Right renal pelvis (tissue), 4 donors: ENCODE measurements around the gene ZNF679. TPM values are rescaled to one million over a fixed set of nuclear protein-coding genes. Genes with fewer than 3 reads are reported as not detected.
"Not testable (repeated sequence)": the region's sequence is repeated elsewhere in the genome, so short reads cannot be mapped to it uniquely, and the experiment has no call there.

Experiments
- DNase-seq, 4 donors: peaks; one replicate each; pipeline ENCODE4 v3.0.0-alpha.2; 2013; ENCODE audit warnings: low read depth in 4 of 4, low spot score in 3 of 4, missing footprints in 1 of 4
- polyA plus RNA-seq, 4 donors: library from polyadenylated mRNA; unstranded; fragments of 120-200 nt; gene quantifications; one replicate each; pipeline ENCODE4 v1.2.1, GENCODE V29; 2013; ENCODE audit not compliant: insufficient read length in 4 of 4

The ZNF679 gene
- not detected for polyA plus RNA-seq

GRCh38 chr7:64228174-64228573 lies at the start of gene ZNF679:
ZNF679 (plus strand) TSS chr7:64228474; CDS start chr7:64249118, 20,644 bp downstream.
- DNase-seq = not testable (repeated sequence)

- DNase-seq = no peak
Measured at GRCh38 chr7:64180989-64181388, 47.3 kb upstream of the ZNF679 start.

- DNase-seq = no peak
Measured at GRCh38 chr7:64181586-64181985, 46.7 kb upstream of the ZNF679 start.

GRCh38 chr7:64182036-64182790 lies 46.1 kb upstream of the ZNF679 start:
- no peak for DNase-seq

- DNase-seq = no peak
Measured at GRCh38 chr7:64183126-64183742, 45.0 kb upstream of the ZNF679 start.

GRCh38 chr7:64183827-64184372 lies 44.4 kb upstream of the ZNF679 start:
- DNase-seq = no peak

- DNase-seq = no peak
Measured at GRCh38 chr7:64184376-64184775, 43.9 kb upstream of the ZNF679 start.

- DNase-seq = no peak
Measured at GRCh38 chr7:64187408-64187807, 40.9 kb upstream of the ZNF679 start.

- DNase-seq = no peak
Measured at GRCh38 chr7:64192148-64192704, 36.0 kb upstream of the ZNF679 start.

GRCh38 chr7:64192775-64193174 lies 35.5 kb upstream of the ZNF679 start:
- no peak for DNase-seq

- no peak for DNase-seq
Measured at GRCh38 chr7:64206903-64207302, 21.4 kb upstream of the ZNF679 start, which contains the start of gene ZNF735. ZNF735 (plus strand) TSS chr7:64207203; CDS start chr7:64207203, 0 bp downstream.

GRCh38 chr7:64219710-64220298 lies 8.5 kb upstream of the ZNF679 start:
- DNase-seq = not testable (repeated sequence)

GRCh38 chr7:64223366-64223765 lies 4.9 kb upstream of the ZNF679 start:
- DNase-seq = no peak

- DNase-seq = no peak
Measured at GRCh38 chr7:64266341-64266919, 38.2 kb downstream of the ZNF679 start.

- no peak for DNase-seq
Measured at GRCh38 chr7:64277630-64278029, 49.4 kb downstream of the ZNF679 start.

- no peak for DNase-seq
Measured at GRCh38 chr7:64294701-64295420, 66.6 kb downstream of the ZNF679 start.

- DNase-seq = not testable (repeated sequence)
Measured at GRCh38 chr7:64297418-64297817, 69.1 kb downstream of the ZNF679 start.

- DNase-seq = no peak
Measured at GRCh38 chr7:64300641-64301405, 72.5 kb downstream of the ZNF679 start.
